ENCODE results near the gene PIAS4. TPM values are rescaled to one million over a fixed set of nuclear protein-coding genes. Genes with fewer than 3 reads are reported as not detected.

PIAS4 gene
- total RNA-seq, 1 donor from 2014 or later: 36.4 TPM

GRCh38 chr19:4060621-4061177, 53.2 kb downstream of the PIAS4 start:
- TF ChIP-seq CTCF (IDR thresholded peaks at IDR 0.05): no peak
- Mint-ChIP-seq H3K9me3 (no peaks in the 10 kb centered on the region), H3K4me1 (peaks cover 55% of the 10 kb centered on the region), H3K27me3 (no peaks in the 10 kb centered on the region), H3K4me3 (peak overlapping the region; percentile 48), H3K36me3 (ENCODE audit: low read depth) (peaks cover 18% of the 10 kb centered on the region), H3K27ac (peak overlapping the region; percentile 78)
- CTCF ChIA-PET: no interaction called here
- DNase-seq (no peak), ATAC-seq (ENCODE audit: low read depth) (no peak)
- intact Hi-C loops (cut with micrococcal nuclease): loop anchor here (10.0 kb wide), 1 partner anchor 506 kb away; the partner anchor contains the start of gene MFSD12
- POLR2A ChIA-PET: interaction anchor here (0.6 to 4.5 kb wide), 3 partner anchors 22 to 71 kb away, joined by 3 to 21 read pairs (median 5); no protein-coding TSS in a partner anchor

DNA sequence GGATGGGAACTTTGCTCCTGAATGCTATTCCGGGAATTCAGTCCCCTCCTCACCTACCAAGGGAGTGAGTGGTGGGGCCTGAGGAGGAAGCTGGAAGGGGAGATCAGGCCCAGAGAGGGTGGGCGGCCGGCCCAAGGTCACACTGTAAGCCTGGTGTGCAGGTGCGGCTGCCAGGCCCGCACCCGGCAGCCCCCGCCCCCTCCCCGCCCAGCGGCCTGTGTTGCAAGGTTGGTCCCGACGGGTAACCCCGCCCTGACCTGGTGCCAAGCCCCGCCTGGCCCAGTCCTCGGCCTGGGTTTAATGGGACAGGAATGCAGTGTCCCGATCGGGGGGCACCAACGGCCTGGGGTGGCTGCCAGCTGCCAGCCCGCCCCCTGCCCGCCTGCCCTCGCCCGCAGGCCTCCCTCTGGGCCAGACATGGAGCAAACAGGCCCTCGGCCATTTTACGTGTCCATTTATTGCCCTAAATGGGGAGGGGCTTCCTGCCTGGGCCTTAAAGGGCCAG, 53.7 kb downstream of the PIAS4 start:
- Mint-ChIP-seq H3K36me3 (ENCODE audit: low read depth) (peaks cover 13% of the 10 kb centered on the region), H3K4me1 (peaks cover 51% of the 10 kb centered on the region), H3K27me3 (no peaks in the 10 kb centered on the region), H3K9me3 (no peaks in the 10 kb centered on the region), H3K4me3 (no peak overlapping the region), H3K27ac (no peak overlapping the region)
- DNase-seq (no peak), ATAC-seq (ENCODE audit: low read depth) (no peak)
- ChIA-PET CTCF (no interaction called here), POLR2A (interaction anchor here (0.6 to 4.5 kb wide), 2 partner anchors 21 to 48 kb away, joined by 3 to 21 read pairs; no protein-coding TSS in a partner anchor)
- intact Hi-C loops (cut with micrococcal nuclease): loop anchor here (10.0 kb wide), 1 partner anchor 506 kb away; the partner anchor contains the start of gene MFSD12
- TF ChIP-seq CTCF (IDR thresholded peaks at IDR 0.05): no peak

DNA sequence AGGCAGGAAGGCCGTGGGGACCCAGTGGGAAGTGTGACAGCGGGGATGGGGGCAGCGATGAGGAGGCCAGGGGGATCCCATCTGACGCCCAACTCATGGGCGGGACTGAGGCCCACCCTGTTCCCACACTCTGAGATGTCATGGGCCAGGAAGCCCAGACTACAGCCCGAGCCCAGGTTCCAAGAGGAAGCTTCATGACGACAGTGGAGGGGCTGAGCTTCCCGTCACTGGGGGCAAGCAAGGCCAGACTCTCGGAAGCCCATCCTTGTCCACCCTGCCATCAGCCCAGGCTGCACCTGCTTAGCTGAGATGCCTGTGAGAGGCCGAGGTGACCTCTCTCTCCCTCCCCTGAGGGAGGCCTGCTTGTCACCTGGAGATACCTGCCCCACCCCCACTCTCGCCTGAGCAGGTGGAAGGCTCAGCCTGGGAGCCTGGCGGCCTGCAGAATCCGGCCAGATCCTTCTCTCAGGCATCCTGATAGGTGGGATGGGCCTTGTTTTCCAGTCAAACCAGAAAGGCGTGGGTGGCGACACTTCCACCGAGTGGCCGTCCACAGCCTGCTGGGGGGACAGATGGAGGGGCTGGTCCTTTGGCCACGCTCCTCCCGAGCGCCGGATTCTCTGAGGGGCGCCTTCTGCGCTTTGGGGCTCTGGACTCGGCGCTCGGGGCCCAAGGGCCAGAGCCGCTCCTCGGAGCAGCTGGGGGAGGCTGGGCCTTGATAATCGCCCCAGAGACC, 54.3 kb downstream of the PIAS4 start:
- no peak overlapping the region for H3K27ac Mint-ChIP-seq
- CTCF ChIA-PET: no interaction called here
- DNase-seq (no peak), ATAC-seq (ENCODE audit: low read depth) (no peak)
- no peaks in the 10 kb centered on the region for H3K27me3 Mint-ChIP-seq
- TF ChIP-seq CTCF (IDR thresholded peaks at IDR 0.05): no peak
- peaks cover 9% of the 10 kb centered on the region for H3K36me3 Mint-ChIP-seq (ENCODE audit: low read depth)
- intact Hi-C loops (cut with micrococcal nuclease): loop anchor here (10.0 kb wide), 1 partner anchor 507 kb away; the partner anchor contains the start of gene MFSD12
- H3K9me3 Mint-ChIP-seq: no peaks in the 10 kb centered on the region
- peak overlapping the region; percentile 48 for H3K4me3 Mint-ChIP-seq
- POLR2A ChIA-PET: interaction anchor here (0.6 to 4.5 kb wide), 3 partner anchors 21 to 74 kb away, joined by 3 to 21 read pairs (median 4); no protein-coding TSS in a partner anchor
- H3K4me1 Mint-ChIP-seq: peaks cover 51% of the 10 kb centered on the region

DNA sequence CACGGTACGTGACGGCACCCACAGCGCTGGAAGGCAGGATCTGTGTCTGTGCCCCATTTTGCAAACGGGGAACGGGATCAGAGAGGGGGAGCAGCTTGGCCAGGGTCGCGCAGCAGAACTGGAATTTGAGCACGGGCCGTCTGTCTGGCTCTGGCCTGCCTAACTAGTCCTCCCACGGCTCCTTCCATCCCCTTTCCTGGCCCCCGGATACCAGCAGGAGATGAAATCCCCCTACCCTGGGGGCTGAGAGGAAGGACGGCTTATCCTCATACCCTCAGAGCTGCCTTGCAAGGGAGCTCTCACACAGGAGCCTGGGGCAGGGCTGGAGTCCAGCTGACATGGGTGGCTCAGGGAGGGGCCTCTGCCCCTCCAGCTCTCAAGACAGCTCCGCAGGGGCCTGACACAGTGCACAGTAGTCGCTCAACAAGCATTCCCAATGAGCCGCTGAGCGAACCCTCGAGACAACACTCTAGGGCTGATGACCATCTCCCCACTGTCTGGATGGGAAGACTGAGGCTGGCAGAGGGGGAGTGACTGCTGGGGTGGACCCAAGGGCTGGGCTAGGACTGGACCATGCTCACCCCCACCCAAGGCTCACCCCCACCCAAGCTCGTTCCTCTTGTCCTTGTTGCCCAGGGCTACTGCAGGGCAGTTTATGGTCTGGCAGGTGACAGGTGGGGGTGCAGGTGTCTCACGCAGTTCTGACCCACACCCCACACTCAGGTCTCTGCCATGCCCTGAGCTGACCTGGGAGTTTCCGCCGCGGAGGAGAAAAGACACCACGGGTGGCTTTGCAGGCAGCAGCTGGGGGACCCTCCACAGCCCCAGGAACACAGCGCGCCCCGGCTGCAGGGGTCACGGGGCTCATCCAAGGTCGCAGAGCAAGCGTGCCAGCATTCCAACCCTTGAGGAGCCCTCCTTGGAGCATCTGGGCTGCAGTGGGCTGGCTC, 55.2 kb downstream of the PIAS4 start:
- intact Hi-C loops (cut with micrococcal nuclease): loop anchor here (10.0 kb wide), 1 partner anchor 508 kb away; the partner anchor contains the start of gene MFSD12
- no peaks in the 10 kb centered on the region for H3K9me3 Mint-ChIP-seq
- no peak for TF ChIP-seq CTCF (IDR thresholded peaks at IDR 0.05)
- H3K27me3 Mint-ChIP-seq: no peaks in the 10 kb centered on the region
- peak overlapping the region; percentile 76 for H3K27ac Mint-ChIP-seq
- peaks cover 3% of the 10 kb centered on the region for H3K36me3 Mint-ChIP-seq (ENCODE audit: low read depth)
- POLR2A ChIA-PET: interaction anchor here (0.6 to 4.5 kb wide), 3 partner anchors 15 to 75 kb away, joined by 3 to 21 read pairs (median 4); no protein-coding TSS in a partner anchor
- ATAC-seq (ENCODE audit: low read depth): no peak
- CTCF ChIA-PET: no interaction called here
- no peak for DNase-seq
- H3K4me3 Mint-ChIP-seq: peak overlapping the region; percentile 85
- H3K4me1 Mint-ChIP-seq: peaks cover 47% of the 10 kb centered on the region

All from activated B cell treated with CpG ODN at 0.5 μM for 24 hours (primary cell).